Measurements from ENCODE around the gene ID3.

ID3 gene

GRCh38 chr1:23553231-23554126 lies 5.8 kb downstream of the ID3 start:
- in situ Hi-C loops (cut with MboI; ENCODE audit: low sequenced_read_pairs): no loop called here

DNA sequence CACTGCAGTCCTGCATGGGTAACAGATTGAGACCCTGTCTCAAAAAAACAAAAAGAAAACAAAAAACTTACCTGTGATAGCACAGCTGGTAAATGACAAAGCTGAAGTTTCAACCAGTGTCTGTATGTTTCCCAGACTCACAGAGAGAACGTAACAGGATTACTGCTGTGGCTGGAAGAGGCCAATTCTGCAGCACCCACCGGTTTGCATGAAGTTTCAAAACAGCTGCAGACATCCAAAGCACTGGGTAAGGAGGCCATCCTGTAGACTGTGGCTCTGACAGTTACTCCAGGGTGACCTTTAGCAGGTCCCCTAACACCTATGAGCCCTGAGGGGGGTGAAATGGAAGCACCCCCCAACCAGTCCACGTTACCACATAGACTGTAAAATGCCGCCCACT lies 7.5 kb downstream of the ID3 start:
- in situ Hi-C loops (cut with MboI; ENCODE audit: low sequenced_read_pairs): no loop called here

- in situ Hi-C loops (cut with MboI; ENCODE audit: low sequenced_read_pairs): no loop called here
Measured at GRCh38 chr1:23548704-23549143, 10.6 kb downstream of the ID3 start.

- in situ Hi-C loops (cut with MboI; ENCODE audit: low sequenced_read_pairs): no loop called here
Measured at GRCh38 chr1:23546897-23547584, 12.3 kb downstream of the ID3 start.

GRCh38 chr1:23545851-23546250 lies 13.4 kb downstream of the ID3 start:
- in situ Hi-C loops (cut with MboI; ENCODE audit: low sequenced_read_pairs): no loop called here

GRCh38 chr1:23544444-23545389 lies 14.6 kb downstream of the ID3 start:
- in situ Hi-C loops (cut with MboI; ENCODE audit: low sequenced_read_pairs): loop anchor here (5.0 kb wide), 2 partner anchors 47 to 93 kb away; no protein-coding TSS in a partner anchor

DNA sequence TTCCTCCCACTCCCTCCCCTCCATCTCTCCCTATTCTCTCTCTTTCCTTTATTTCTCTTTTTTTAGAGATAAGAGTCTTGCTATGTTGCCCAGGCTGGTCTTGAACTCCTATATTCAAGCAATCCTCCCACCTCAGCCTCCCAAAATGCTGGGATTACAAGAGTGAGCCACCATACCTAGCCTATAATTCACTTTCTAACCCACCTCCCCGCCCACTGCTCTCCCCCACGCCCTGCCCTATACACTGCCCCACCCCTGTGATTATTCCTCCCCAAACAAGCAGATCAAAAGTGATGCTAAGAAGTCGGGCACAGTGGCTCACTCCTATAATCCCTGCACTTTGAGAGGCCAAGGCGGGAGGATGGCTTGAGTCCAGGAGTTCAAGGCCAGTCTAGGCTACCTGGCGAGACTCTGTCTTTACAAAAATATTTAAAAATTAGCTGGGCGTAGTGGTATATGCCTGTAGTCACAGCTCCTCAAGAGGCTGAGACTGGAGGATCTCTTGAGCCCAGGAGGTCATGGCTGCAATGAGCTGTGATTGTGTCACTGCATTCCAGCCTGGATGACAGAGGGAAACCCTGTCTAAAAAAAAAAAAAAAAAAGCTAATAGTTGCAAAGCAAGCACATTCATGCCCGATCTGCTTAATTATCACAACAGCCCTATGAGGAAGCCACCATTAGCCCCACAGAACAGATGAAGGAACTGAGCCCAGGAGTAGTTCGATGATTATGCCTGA lies 15.4 kb downstream of the ID3 start:
- in situ Hi-C loops (cut with MboI; ENCODE audit: low sequenced_read_pairs): loop anchor here (5.0 kb wide), 2 partner anchors 47 to 93 kb away; no protein-coding TSS in a partner anchor

DNA sequence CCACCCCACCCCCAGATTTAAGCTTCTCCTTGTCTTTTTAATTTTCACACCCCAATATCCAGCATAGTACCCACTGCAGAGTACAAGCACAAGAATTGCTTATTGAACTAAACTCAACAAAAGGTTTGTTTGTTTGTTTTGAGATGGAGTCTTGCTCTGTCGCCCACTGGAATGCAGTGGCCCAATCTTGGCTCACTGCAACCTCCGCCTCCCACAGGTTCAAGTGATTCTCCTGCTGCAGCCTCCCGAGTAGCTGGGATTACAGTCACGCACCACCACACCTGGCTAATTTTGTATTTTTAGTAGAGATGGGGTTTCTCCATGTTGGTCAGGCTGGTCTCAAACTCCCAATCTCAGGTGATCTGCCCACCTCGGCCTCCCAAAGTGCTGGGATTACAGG lies 16.4 kb downstream of the ID3 start:
- in situ Hi-C loops (cut with MboI; ENCODE audit: low sequenced_read_pairs): loop anchor here (5.0 kb wide), 2 partner anchors 46 to 94 kb away; no protein-coding TSS in a partner anchor

DNA sequence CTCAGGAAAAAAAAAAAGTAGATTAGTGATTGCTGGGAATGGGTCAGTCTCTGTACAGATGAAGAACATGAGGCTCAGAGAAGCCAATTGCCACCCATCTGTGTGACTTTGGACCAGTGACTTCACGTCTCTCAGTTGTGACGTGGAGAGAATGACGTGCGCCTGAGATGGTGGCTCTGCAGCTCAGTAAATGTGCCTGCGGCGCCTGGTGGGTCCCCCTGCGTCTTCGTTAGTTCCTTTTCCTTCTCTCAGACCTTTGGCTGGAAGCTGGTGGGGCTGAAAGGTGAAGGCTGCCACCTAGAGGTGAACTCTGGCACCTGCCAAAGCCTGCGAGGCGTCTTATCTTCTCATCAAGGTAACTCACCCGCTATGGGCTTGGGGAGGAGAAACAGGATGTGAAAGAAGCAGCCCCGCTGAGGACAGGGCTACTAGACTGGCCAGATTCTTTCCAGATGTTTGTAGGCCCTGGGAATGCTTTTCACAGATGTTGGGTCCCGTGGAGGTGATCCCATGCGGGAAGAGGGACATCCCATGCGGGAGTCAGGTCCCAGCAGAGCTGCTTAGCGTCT lies 19.5 kb downstream of the ID3 start:
- in situ Hi-C loops (cut with MboI; ENCODE audit: low sequenced_read_pairs): loop anchor here (5.0 kb wide), 2 partner anchors 42 to 98 kb away; no protein-coding TSS in a partner anchor

GRCh38 chr1:23537296-23537973 lies 21.9 kb downstream of the ID3 start:
- in situ Hi-C loops (cut with MboI; ENCODE audit: low sequenced_read_pairs): no loop called here

DNA sequence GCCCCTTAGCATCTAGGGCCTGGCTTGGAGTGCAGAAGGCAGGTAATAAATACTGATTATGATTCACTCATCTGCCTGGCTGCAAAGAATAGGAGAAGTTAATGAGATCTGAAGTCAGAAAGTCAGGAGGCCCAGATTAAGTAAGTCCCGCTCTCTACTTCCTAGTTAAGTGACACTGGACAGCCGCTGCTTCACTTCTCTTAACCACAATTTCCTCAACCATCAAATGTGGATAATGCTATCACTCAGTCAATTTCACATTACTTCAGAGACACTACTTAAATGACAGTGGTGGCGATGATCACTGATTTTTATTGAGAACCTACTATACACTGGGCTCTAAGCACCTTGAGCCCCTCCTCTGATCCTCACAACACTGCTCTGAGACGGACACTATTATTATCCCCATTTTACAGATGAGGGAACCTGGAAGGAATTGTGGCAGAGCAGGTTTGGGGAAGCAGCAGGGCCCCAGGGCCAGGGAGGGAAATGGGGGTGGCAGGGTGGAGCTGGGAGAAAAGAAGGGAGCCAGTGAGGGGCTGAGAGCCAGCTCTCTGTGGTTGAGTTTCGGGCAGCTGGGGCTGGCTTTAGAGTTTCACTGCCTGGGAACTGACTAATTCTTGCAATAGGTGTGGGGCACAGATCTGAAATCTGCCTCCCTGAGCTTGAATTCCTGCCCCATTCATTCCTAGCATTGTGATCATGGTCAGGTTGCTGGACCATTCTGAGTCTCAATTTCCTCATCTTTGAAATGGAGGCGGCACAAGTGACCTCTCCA lies 25.9 kb downstream of the ID3 start:
- in situ Hi-C loops (cut with MboI; ENCODE audit: low sequenced_read_pairs): no loop called here

GRCh38 chr1:23531562-23532094 lies 27.7 kb downstream of the ID3 start:
- in situ Hi-C loops (cut with MboI; ENCODE audit: low sequenced_read_pairs): no loop called here

DNA sequence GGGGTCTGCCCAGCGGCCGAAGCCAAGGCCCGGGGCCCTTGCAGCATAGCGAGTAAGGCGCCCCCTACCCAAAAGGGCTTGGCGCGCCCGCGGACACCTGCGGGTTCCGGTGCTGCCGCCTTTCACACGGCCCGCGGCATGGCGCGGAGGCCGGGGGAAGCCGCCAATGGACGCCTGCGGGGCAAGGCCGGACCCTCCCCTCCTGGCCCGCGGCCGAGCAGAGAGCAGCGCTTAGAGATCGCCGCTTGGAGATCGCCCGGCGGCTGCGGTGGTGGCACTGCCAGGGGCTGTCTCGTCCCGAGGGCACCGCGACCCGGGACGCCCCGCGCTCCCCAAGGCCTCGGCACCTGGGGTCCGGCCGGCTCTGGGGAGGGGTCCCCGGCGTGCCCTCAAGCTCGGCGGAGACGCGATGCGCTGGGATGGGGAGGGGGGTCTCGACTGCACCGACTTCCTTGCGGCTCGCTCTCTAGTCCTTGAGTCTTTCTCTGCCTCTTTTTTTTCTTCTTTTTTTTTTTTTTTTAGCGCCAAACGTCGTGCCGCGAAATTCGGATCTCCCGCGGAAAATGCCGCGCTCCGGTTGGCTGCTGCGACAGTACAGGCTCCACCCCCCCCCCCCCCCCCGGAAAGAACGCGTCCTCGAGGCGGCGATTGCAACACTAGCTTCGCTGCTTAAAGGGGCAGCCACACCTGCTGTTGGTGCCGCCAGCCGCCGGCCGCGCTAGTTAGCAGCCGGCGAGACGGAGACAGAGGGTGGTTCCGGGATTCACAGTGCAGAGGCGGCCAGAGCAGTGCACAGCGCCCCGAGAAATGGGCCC lies 28.3 kb downstream of the ID3 start, which contains the start of gene E2F2:
Gene E2F2 (minus strand): TSS at position 487 of the 815 bp plus-strand sequence. CDS start 440 bp downstream, at position 47.
- in situ Hi-C loops (cut with MboI; ENCODE audit: low sequenced_read_pairs): no loop called here

GRCh38 chr1:23530087-23530746 lies 29.1 kb downstream of the ID3 start:
- in situ Hi-C loops (cut with MboI; ENCODE audit: low sequenced_read_pairs): no loop called here

GRCh38 chr1:23529146-23530086 lies 29.9 kb downstream of the ID3 start:
- in situ Hi-C loops (cut with MboI; ENCODE audit: low sequenced_read_pairs): no loop called here

Data from HL-60/S4 treated with phorbol 12-myristate 13-acetate at 8.2 ng/mL for 4 days and 3 days (cell line).